ENCODE data around the gene PPFIA3.

The PPFIA3 gene

GRCh38 chr19:49148784-49149651, 29.7 kb downstream of the PPFIA3 start:
- H3K27me3 ChIP-seq (ENCODE audit: control insufficient read depth, insufficient read depth, low read length) = no peaks in the 10 kb centered on the region
- H3K9me3 ChIP-seq (ENCODE audit: control insufficient read depth, low read length) = no peaks in the 10 kb centered on the region
- H3K4me3 ChIP-seq (ENCODE audit: low read length) = peak overlapping the region; percentile 20
- H3K4me1 ChIP-seq (ENCODE audit: control insufficient read depth, insufficient read depth, low read length) = peaks cover 24% of the 10 kb centered on the region
- no peaks in the 10 kb centered on the region for H3K36me3 ChIP-seq (ENCODE audit: control insufficient read depth, insufficient read depth, low read length)
- peak overlapping the region; percentile 19 for H3K9ac ChIP-seq (ENCODE audit: low read length)

GRCh38 chr19:49149652-49150105, 30.3 kb downstream of the PPFIA3 start:
- peak overlapping the region; percentile 20 for H3K4me3 ChIP-seq (ENCODE audit: low read length)
- no peaks in the 10 kb centered on the region for H3K36me3 ChIP-seq (ENCODE audit: control insufficient read depth, insufficient read depth, low read length)
- H3K9me3 ChIP-seq (ENCODE audit: control insufficient read depth, low read length) = no peaks in the 10 kb centered on the region
- H3K4me1 ChIP-seq (ENCODE audit: control insufficient read depth, insufficient read depth, low read length) = peaks cover 24% of the 10 kb centered on the region
- no peaks in the 10 kb centered on the region for H3K27me3 ChIP-seq (ENCODE audit: control insufficient read depth, insufficient read depth, low read length)
- H3K9ac ChIP-seq (ENCODE audit: low read length) = peak overlapping the region; percentile 19

- H3K9ac ChIP-seq (ENCODE audit: low read length) = peak overlapping the region; percentile 19
- H3K4me1 ChIP-seq (ENCODE audit: control insufficient read depth, insufficient read depth, low read length) = peaks cover 24% of the 10 kb centered on the region
- H3K36me3 ChIP-seq (ENCODE audit: control insufficient read depth, insufficient read depth, low read length) = no peaks in the 10 kb centered on the region
- H3K9me3 ChIP-seq (ENCODE audit: control insufficient read depth, low read length) = no peaks in the 10 kb centered on the region
- H3K4me3 ChIP-seq (ENCODE audit: low read length) = peak overlapping the region; percentile 20
- H3K27me3 ChIP-seq (ENCODE audit: control insufficient read depth, insufficient read depth, low read length) = no peaks in the 10 kb centered on the region
Observed at GRCh38 chr19:49150106-49150943, 31.0 kb downstream of the PPFIA3 start.

- H3K36me3 ChIP-seq (ENCODE audit: control insufficient read depth, insufficient read depth, low read length) = no peaks in the 10 kb centered on the region
- H3K27me3 ChIP-seq (ENCODE audit: control insufficient read depth, insufficient read depth, low read length) = no peaks in the 10 kb centered on the region
- H3K9me3 ChIP-seq (ENCODE audit: control insufficient read depth, low read length) = no peaks in the 10 kb centered on the region
- H3K4me3 ChIP-seq (ENCODE audit: low read length) = no peak overlapping the region
- H3K9ac ChIP-seq (ENCODE audit: low read length) = peak overlapping the region; percentile 19
- H3K4me1 ChIP-seq (ENCODE audit: control insufficient read depth, insufficient read depth, low read length) = peaks cover 24% of the 10 kb centered on the region
Observed at GRCh38 chr19:49150944-49151243, 31.6 kb downstream of the PPFIA3 start.

GRCh38 chr19:49151267-49152118, 32.1 kb downstream of the PPFIA3 start:
- H3K4me3 ChIP-seq (ENCODE audit: low read length) = no peak overlapping the region
- peaks cover 24% of the 10 kb centered on the region for H3K4me1 ChIP-seq (ENCODE audit: control insufficient read depth, insufficient read depth, low read length)
- H3K27me3 ChIP-seq (ENCODE audit: control insufficient read depth, insufficient read depth, low read length) = no peaks in the 10 kb centered on the region
- H3K9ac ChIP-seq (ENCODE audit: low read length) = no peak overlapping the region
- H3K36me3 ChIP-seq (ENCODE audit: control insufficient read depth, insufficient read depth, low read length) = no peaks in the 10 kb centered on the region
- no peaks in the 10 kb centered on the region for H3K9me3 ChIP-seq (ENCODE audit: control insufficient read depth, low read length)

- Histone ChIP-seq H3K4me1 (ENCODE audit: control insufficient read depth, insufficient read depth, low read length) (peaks cover 31% of the 10 kb centered on the region), H3K9me3 (ENCODE audit: control insufficient read depth, low read length) (no peaks in the 10 kb centered on the region), H3K4me3 (ENCODE audit: low read length) (no peak overlapping the region), H3K27me3 (ENCODE audit: control insufficient read depth, insufficient read depth, low read length) (no peaks in the 10 kb centered on the region), H3K36me3 (ENCODE audit: control insufficient read depth, insufficient read depth, low read length) (no peaks in the 10 kb centered on the region), H3K9ac (ENCODE audit: low read length) (no peak overlapping the region)
Observed at GRCh38 chr19:49152119-49152550, 32.8 kb downstream of the PPFIA3 start.

- H3K4me1 ChIP-seq (ENCODE audit: control insufficient read depth, insufficient read depth, low read length) = peaks cover 31% of the 10 kb centered on the region
- no peak overlapping the region for H3K9ac ChIP-seq (ENCODE audit: low read length)
- H3K27me3 ChIP-seq (ENCODE audit: control insufficient read depth, insufficient read depth, low read length) = no peaks in the 10 kb centered on the region
- no peak overlapping the region for H3K4me3 ChIP-seq (ENCODE audit: low read length)
- no peaks in the 10 kb centered on the region for H3K9me3 ChIP-seq (ENCODE audit: control insufficient read depth, low read length)
- H3K36me3 ChIP-seq (ENCODE audit: control insufficient read depth, insufficient read depth, low read length) = no peaks in the 10 kb centered on the region
Observed at GRCh38 chr19:49153167-49153809, 33.9 kb downstream of the PPFIA3 start.

- no peaks in the 10 kb centered on the region for H3K36me3 ChIP-seq (ENCODE audit: control insufficient read depth, insufficient read depth, low read length)
- no peak overlapping the region for H3K4me3 ChIP-seq (ENCODE audit: low read length)
- H3K4me1 ChIP-seq (ENCODE audit: control insufficient read depth, insufficient read depth, low read length) = peaks cover 27% of the 10 kb centered on the region
- H3K9me3 ChIP-seq (ENCODE audit: control insufficient read depth, low read length) = no peaks in the 10 kb centered on the region
- no peak overlapping the region for H3K9ac ChIP-seq (ENCODE audit: low read length)
- H3K27me3 ChIP-seq (ENCODE audit: control insufficient read depth, insufficient read depth, low read length) = no peaks in the 10 kb centered on the region
Observed at GRCh38 chr19:49154279-49154678, 34.9 kb downstream of the PPFIA3 start.

GRCh38 chr19:49155005-49155819, 35.9 kb downstream of the PPFIA3 start, which contains the start of gene HRC:
Gene HRC (minus strand): TSS chr19:49155396. CDS start chr19:49155237, 159 bp downstream.
- no peaks in the 10 kb centered on the region for H3K9me3 ChIP-seq (ENCODE audit: control insufficient read depth, low read length)
- H3K36me3 ChIP-seq (ENCODE audit: control insufficient read depth, insufficient read depth, low read length) = no peaks in the 10 kb centered on the region
- H3K4me3 ChIP-seq (ENCODE audit: low read length) = no peak within 1 kb of the TSS
- no peaks in the 10 kb centered on the region for H3K27me3 ChIP-seq (ENCODE audit: control insufficient read depth, insufficient read depth, low read length)
- H3K9ac ChIP-seq (ENCODE audit: low read length) = no peak within 1 kb of the TSS
- H3K4me1 ChIP-seq (ENCODE audit: control insufficient read depth, insufficient read depth, low read length) = peaks cover 29% of the 10 kb centered on the region

GRCh38 chr19:49155820-49156346, 36.5 kb downstream of the PPFIA3 start:
- H3K9ac ChIP-seq (ENCODE audit: low read length) = no peak overlapping the region
- no peaks in the 10 kb centered on the region for H3K27me3 ChIP-seq (ENCODE audit: control insufficient read depth, insufficient read depth, low read length)
- H3K9me3 ChIP-seq (ENCODE audit: control insufficient read depth, low read length) = no peaks in the 10 kb centered on the region
- no peak overlapping the region for H3K4me3 ChIP-seq (ENCODE audit: low read length)
- no peaks in the 10 kb centered on the region for H3K36me3 ChIP-seq (ENCODE audit: control insufficient read depth, insufficient read depth, low read length)
- peaks cover 34% of the 10 kb centered on the region for H3K4me1 ChIP-seq (ENCODE audit: control insufficient read depth, insufficient read depth, low read length)
